Neural progenitor cell (in vitro differentiated cells): ENCODE results near the gene PLA2G1B. TPM values are rescaled to one million over a fixed set of nuclear protein-coding genes. Genes with fewer than 3 reads are reported as not detected.

ENCODE experiments used
- DNase-seq: peaks from one replicate; pipeline ENCODE4 v3.0.0-alpha.2; 2016; ENCODE audit warnings: low spot score
- H2AFZ ChIP-seq: fragments of 200-600 bp; sonication (generic); replicated peaks from 2 replicates; pipeline ENCODE4 v1.6.1; 2016; ENCODE audit warnings: antibody characterized with exemption
- H3F3A ChIP-seq: fragments of 200-600 bp; sonication (generic); 2 replicates; pipeline ENCODE4 v1.6.1; 2016; ENCODE audit warnings: antibody characterized with exemption, low read depth
- H3K27ac ChIP-seq: fragments of 200-600 bp; sonication (generic); 2 replicates; pipeline ENCODE4 v1.5.1; 2016; ENCODE audit warnings: mild to moderate bottlenecking
- H3K27me3 ChIP-seq: fragments of 200-600 bp; sonication (generic); 2 replicates; pipeline ENCODE4 v1.6.1; 2016; ENCODE audit warnings: mild to moderate bottlenecking, moderate library complexity
- H3K36me3 ChIP-seq: fragments of 200-600 bp; sonication (generic); 2 replicates; pipeline ENCODE4 v1.5.1; 2016
- H3K4me1 ChIP-seq: fragments of 200-600 bp; sonication (generic); 2 replicates; pipeline ENCODE4 v1.6.1; 2016; ENCODE audit warnings: mixed run types
- H3K4me2 ChIP-seq: fragments of 200-600 bp; sonication (generic); 2 replicates; pipeline ENCODE4 v1.6.1; 2016
- H3K4me3 ChIP-seq: fragments of 200-600 bp; sonication (generic); 2 replicates; pipeline ENCODE4 v1.5.1; 2016
- H3K79me2 ChIP-seq: fragments of 200-600 bp; sonication (generic); 2 replicates; pipeline ENCODE4 v1.6.1; 2016; ENCODE audit warnings: low read depth
- H3K9ac ChIP-seq: fragments of 200-600 bp; sonication (generic); 2 replicates; pipeline ENCODE4 v1.6.1; 2016
- H3K9me3 ChIP-seq: fragments of 200-600 bp; sonication (generic); 2 replicates; pipeline ENCODE4 v1.5.1; 2016; ENCODE audit warnings: low read depth
- H4K20me1 ChIP-seq: fragments of 200-600 bp; sonication (generic); 2 replicates; pipeline ENCODE4 v1.6.1; 2016; ENCODE audit warnings: low read depth
- H3K27ac Mint-ChIP-seq: 3 replicates; pipeline ENCODE4 v1.8.0; 2021; ENCODE audit warnings: mixed read lengths
- H3K27me3 Mint-ChIP-seq: 2 replicates; pipeline ENCODE4 v1.8.0; 2022; ENCODE audit warnings: low read depth, mild to moderate bottlenecking, inconsistent platforms, moderate library complexity, mixed read lengths; ENCODE audit not compliant: insufficient read depth
- H3K36me3 Mint-ChIP-seq: 3 replicates; pipeline ENCODE4 v1.8.0; 2021; ENCODE audit warnings: mixed read lengths
- H3K4me1 Mint-ChIP-seq: 3 replicates; pipeline ENCODE4 v1.8.0; 2021; ENCODE audit warnings: mixed read lengths
- H3K4me3 Mint-ChIP-seq: 3 replicates; pipeline ENCODE4 v1.8.0; 2021; ENCODE audit warnings: mild to moderate bottlenecking, moderate library complexity, mixed read lengths
- H3K9me3 Mint-ChIP-seq: 3 replicates; pipeline ENCODE4 v1.8.0; 2020; ENCODE audit warnings: mixed read lengths
- CTCF ChIP-seq: fragments of 200-600 bp; sonication (generic); IDR thresholded peaks from 2 replicates; pipeline ENCODE4 v1.5.1; 2017; ENCODE audit warnings: antibody characterized with exemption, mild to moderate bottlenecking
- EZH2 ChIP-seq: fragments of 200-600 bp; sonication (generic); IDR thresholded peaks from 2 replicates; pipeline ENCODE4 v1.6.1; 2017; ENCODE audit warnings: antibody characterized with exemption, mild to moderate bottlenecking, moderate library complexity
- EZH2phosphoT487 ChIP-seq: fragments of 200-600 bp; sonication (generic); IDR thresholded peaks from 2 replicates; pipeline ENCODE4 v1.6.1; 2017; ENCODE audit warnings: antibody characterized with exemption
- total RNA-seq: library from RNA; depleted of rRNA; stranded (reverse); fragments of >200 nt; gene quantifications from 2 replicates; pipeline ENCODE4 v1.2.3, GENCODE V29; 2015; ENCODE audit warnings: low replicate concordance

The PLA2G1B gene
- total RNA-seq, 1 donor from 2014 or later = not detected

GRCh38 chr12:120362516-120363273 lies 35.1 kb upstream of the PLA2G1B start:
- Histone ChIP-seq H3K79me2 (peaks cover 80% of the 10 kb centered on the region), H3K4me3 (no peak overlapping the region), H3K4me2 (peak overlapping the region; percentile 75), H3K27ac (peak overlapping the region; percentile 95), H3F3A (peaks cover 93% of the 10 kb centered on the region), H4K20me1 (peaks cover 95% of the 10 kb centered on the region), H3K9ac (no peak overlapping the region), H2AFZ (no peak overlapping the region), H3K9me3 (no peaks in the 10 kb centered on the region), H3K36me3 (no peaks in the 10 kb centered on the region), H3K27me3 (no peaks in the 10 kb centered on the region), H3K4me1 (peaks cover 79% of the 10 kb centered on the region)
- TF ChIP-seq CTCF (no peak), EZH2phosphoT487 (no peak), EZH2 (no peak)
- Mint-ChIP-seq H3K4me3 (peak overlapping the region; percentile 77), H3K27ac (peak overlapping the region; percentile 99), H3K4me1 (peaks cover 93% of the 10 kb centered on the region), H3K36me3 (peaks cover 63% of the 10 kb centered on the region), H3K27me3 (peaks cover 26% of the 10 kb centered on the region), H3K9me3 (no peaks in the 10 kb centered on the region)
- no peak for DNase-seq

- TF ChIP-seq EZH2 (no peak), EZH2phosphoT487 (no peak), CTCF (no peak)
- H3K4me3 ChIP-seq = peak overlapping the region; percentile 37
- Mint-ChIP-seq H3K9me3 (no peaks in the 10 kb centered on the region), H3K4me3 (peak overlapping the region; percentile 77), H3K36me3 (peaks cover 58% of the 10 kb centered on the region), H3K27ac (peak overlapping the region; percentile 99), H3K27me3 (peaks cover 22% of the 10 kb centered on the region), H3K4me1 (peaks cover 93% of the 10 kb centered on the region)
- H3K27me3 ChIP-seq = no peaks in the 10 kb centered on the region
- peak; percentile 100 for DNase-seq
- H3K4me1 ChIP-seq = peaks cover 71% of the 10 kb centered on the region
- peak overlapping the region; percentile 95 for H3K27ac ChIP-seq
- peak overlapping the region; percentile 83 for H3K4me2 ChIP-seq
- no peak overlapping the region for H3K9ac ChIP-seq
- peaks cover 70% of the 10 kb centered on the region for H3K79me2 ChIP-seq
- no peaks in the 10 kb centered on the region for H3K36me3 ChIP-seq
- peaks cover 95% of the 10 kb centered on the region for H4K20me1 ChIP-seq
- peaks cover 93% of the 10 kb centered on the region for H3F3A ChIP-seq
- no peak overlapping the region for H2AFZ ChIP-seq
- H3K9me3 ChIP-seq = no peaks in the 10 kb centered on the region
Observed at GRCh38 chr12:120361506-120362208, 34.1 kb upstream of the PLA2G1B start.

- no peaks in the 10 kb centered on the region for H3K9me3 ChIP-seq
- no peak overlapping the region for H3K4me3 ChIP-seq
- H3K27ac ChIP-seq = no peak overlapping the region
- Mint-ChIP-seq H3K4me1 (peaks cover 74% of the 10 kb centered on the region), H3K36me3 (peaks cover 53% of the 10 kb centered on the region), H3K27me3 (peaks cover 19% of the 10 kb centered on the region), H3K9me3 (no peaks in the 10 kb centered on the region), H3K27ac (peak overlapping the region; percentile 94), H3K4me3 (peak overlapping the region; percentile 65)
- H2AFZ ChIP-seq = no peak overlapping the region
- TF ChIP-seq CTCF (no peak), EZH2phosphoT487 (no peak), EZH2 (no peak)
- peak overlapping the region; percentile 6 for H3K4me2 ChIP-seq
- H3K36me3 ChIP-seq = peaks cover 18% of the 10 kb centered on the region
- no peaks in the 10 kb centered on the region for H3K27me3 ChIP-seq
- peaks cover 81% of the 10 kb centered on the region for H4K20me1 ChIP-seq
- peaks cover 59% of the 10 kb centered on the region for H3K79me2 ChIP-seq
- no peak for DNase-seq
- H3K4me1 ChIP-seq = peaks cover 50% of the 10 kb centered on the region
- H3F3A ChIP-seq = peaks cover 81% of the 10 kb centered on the region
- H3K9ac ChIP-seq = no peak overlapping the region
Observed at GRCh38 chr12:120359128-120359527, 31.5 kb upstream of the PLA2G1B start.
